HL-60/S4 treated with retinoic acid at 250 ng/mL for 4 days and 3 days (cell line): ENCODE data around the gene PIGV.
"Not testable (repeated sequence)": the region's sequence is repeated elsewhere in the genome, so short reads cannot be mapped to it uniquely, and the experiment has no call there.

ENCODE experiments used
- in situ Hi-C: fragments of 300-500 bp; cut with MboI; formaldehyde crosslinking; loops from 2 replicates; pipeline ENCODE4 v1.7.0; 2022; ENCODE audit warnings: low sequenced_read_pairs

PIGV gene

GRCh38 chr1:26791626-26792025 is 3.9 kb downstream of the PIGV start:
- in situ Hi-C loops: loop anchor here (10.0 kb wide), 1 partner anchor 187 kb away; no protein-coding TSS in a partner anchor

GRCh38 chr1:26792924-26793323 is 5.2 kb downstream of the PIGV start:
- in situ Hi-C loops: loop anchor here (10.0 kb wide), 1 partner anchor 188 kb away; no protein-coding TSS in a partner anchor

- in situ Hi-C loops: loop anchor here (10.0 kb wide), 1 partner anchor 190 kb away; no protein-coding TSS in a partner anchor
Observed at GRCh38 chr1:26794391-26794790, 6.6 kb downstream of the PIGV start.

GRCh38 chr1:26797627-26798026 is 9.9 kb downstream of the PIGV start:
- in situ Hi-C loops: loop anchor here (10.0 kb wide), 1 partner anchor 193 kb away; no protein-coding TSS in a partner anchor

- in situ Hi-C loops: loop anchor here (10.0 kb wide), 1 partner anchor 195 kb away; no protein-coding TSS in a partner anchor
Observed at GRCh38 chr1:26799479-26800142, 11.9 kb downstream of the PIGV start.

GRCh38 chr1:26803932-26804331 is 16.2 kb downstream of the PIGV start:
- in situ Hi-C loops: not testable (repeated sequence)

- in situ Hi-C loops: not testable (repeated sequence)
Observed at GRCh38 chr1:26810105-26810504, 22.4 kb downstream of the PIGV start.

GRCh38 chr1:26811057-26811456 is 23.3 kb downstream of the PIGV start:
- in situ Hi-C loops: no loop called here

GRCh38 chr1:26811708-26812107 is 24.0 kb downstream of the PIGV start:
- in situ Hi-C loops: no loop called here

GRCh38 chr1:26814377-26814776 is 26.6 kb downstream of the PIGV start:
- in situ Hi-C loops: no loop called here

- in situ Hi-C loops: no loop called here
Observed at GRCh38 chr1:26814893-26815292, 27.1 kb downstream of the PIGV start.

GRCh38 chr1:26820784-26821269 is 33.1 kb downstream of the PIGV start:
- in situ Hi-C loops: no loop called here

GRCh38 chr1:26822737-26823395 is 35.1 kb downstream of the PIGV start:
- in situ Hi-C loops: no loop called here

GRCh38 chr1:26824731-26825130 is 37.0 kb downstream of the PIGV start:
- in situ Hi-C loops: no loop called here

GRCh38 chr1:26826261-26827105 is 38.7 kb downstream of the PIGV start, which contains the start of gene ZDHHC18:
ZDHHC18 (plus strand) TSS chr1:26826688; CDS start chr1:26826805, 117 bp downstream.
- in situ Hi-C loops: no loop called here

GRCh38 chr1:26827106-26827604 is 39.4 kb downstream of the PIGV start:
- in situ Hi-C loops: no loop called here

GRCh38 chr1:26827663-26828062 is 39.9 kb downstream of the PIGV start:
- in situ Hi-C loops: no loop called here

- in situ Hi-C loops: no loop called here
Observed at GRCh38 chr1:26828411-26828991, 40.8 kb downstream of the PIGV start.

- in situ Hi-C loops: no loop called here
Observed at GRCh38 chr1:26829184-26829911, 41.6 kb downstream of the PIGV start.

GRCh38 chr1:26831059-26831458 is 43.3 kb downstream of the PIGV start:
- in situ Hi-C loops: no loop called here
